ENCODE measurements around the gene BAZ2B.

BAZ2B gene

DNA sequence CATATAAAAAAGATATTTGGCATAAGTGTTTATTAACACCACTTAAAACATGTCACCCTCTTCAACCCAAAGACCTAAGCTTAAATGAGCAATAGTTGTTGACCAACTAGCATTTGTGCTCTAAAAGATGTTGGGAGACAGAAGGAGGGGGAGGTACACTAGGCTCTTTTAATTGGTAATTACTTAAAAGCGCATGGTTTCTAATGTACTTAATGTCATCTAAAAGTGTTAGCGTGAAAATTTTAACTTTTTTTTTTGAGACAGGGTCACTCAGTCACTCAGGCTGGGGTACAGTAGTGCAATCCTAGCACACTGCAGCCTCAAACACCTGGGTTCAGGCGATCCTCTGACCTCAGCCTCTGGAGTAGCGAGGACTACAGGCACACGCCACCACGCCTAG, 335.3 kb downstream of the BAZ2B start:
- H3F3A ChIP-seq (ENCODE audit: insufficient read depth, low read length) = no peaks in the 10 kb centered on the region; the same call in 1 of the 2 replicates
- TF ChIP-seq EZH2 (optimal IDR thresholded peaks at IDR 0.05; ENCODE audit: low read depth, low read length) = no peak
- no peak for TF ChIP-seq EZH2phosphoT487 (IDR thresholded peaks at IDR 0.05; ENCODE audit: low read length)
- H3K36me3 ChIP-seq (replicated peaks; ENCODE audit: insufficient read depth, low read length) = peaks cover 12% of the 10 kb centered on the region; the same call in 1 of the 2 replicates
- H3K79me2 ChIP-seq (ENCODE audit: low read length) = peaks cover 44% of the 10 kb centered on the region
- H3K4me1 ChIP-seq (ENCODE audit: low read length) = peaks cover 11% of the 10 kb centered on the region
- DNase-seq = no peak
- no peaks in the 10 kb centered on the region for H3K27me3 ChIP-seq (replicated peaks; ENCODE audit: insufficient read depth, low read length)
- H3K27ac ChIP-seq (ENCODE audit: low read length) = no peak overlapping the region
- no peak overlapping the region for H3K4me2 ChIP-seq (ENCODE audit: low read depth, low read length)
- H4K20me1 ChIP-seq (ENCODE audit: insufficient read depth, low read length) = no peaks in the 10 kb centered on the region
- H3K9me2 ChIP-seq (replicated peaks; ENCODE audit: insufficient read depth, low read length) = no peaks in the 10 kb centered on the region
- H2AFZ ChIP-seq (ENCODE audit: low read length) = no peak overlapping the region
- no peaks in the 10 kb centered on the region for H3K9me3 ChIP-seq (replicated peaks; ENCODE audit: insufficient read depth, low read length)
- no peak overlapping the region for H3K4me3 ChIP-seq (ENCODE audit: low read length)
- H3K9ac ChIP-seq (ENCODE audit: low read length) = no peak overlapping the region

DNA sequence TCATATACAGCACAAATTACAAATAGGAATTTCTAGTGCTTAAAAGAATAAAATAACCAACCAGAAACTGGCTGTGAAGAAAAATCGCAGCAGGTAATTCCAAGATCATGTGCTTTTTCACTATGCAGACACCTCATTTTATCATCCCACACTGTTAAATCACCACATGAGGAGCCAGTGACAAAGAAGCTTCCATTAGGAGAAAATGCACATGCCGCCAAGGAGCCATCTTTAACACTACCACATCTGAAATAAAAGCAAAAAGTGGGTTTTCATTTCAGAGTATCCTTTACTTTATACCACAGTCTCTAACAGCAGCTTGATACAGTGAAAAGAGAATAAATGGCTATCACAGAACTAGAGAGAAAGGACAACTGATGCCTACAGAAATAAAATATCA, 336.6 kb downstream of the BAZ2B start:
- Histone ChIP-seq H3K36me3 (replicated peaks; ENCODE audit: insufficient read depth, low read length) (peaks cover 12% of the 10 kb centered on the region; the same call in 1 of the 2 replicates), H3K9me2 (replicated peaks; ENCODE audit: insufficient read depth, low read length) (no peaks in the 10 kb centered on the region), H3K27me3 (replicated peaks; ENCODE audit: insufficient read depth, low read length) (no peaks in the 10 kb centered on the region), H4K20me1 (ENCODE audit: insufficient read depth, low read length) (no peaks in the 10 kb centered on the region), H3K9ac (ENCODE audit: low read length) (no peak overlapping the region), H3K9me3 (replicated peaks; ENCODE audit: insufficient read depth, low read length) (no peaks in the 10 kb centered on the region), H3K4me1 (ENCODE audit: low read length) (peaks cover 11% of the 10 kb centered on the region), H3K27ac (ENCODE audit: low read length) (no peak overlapping the region), H3F3A (ENCODE audit: insufficient read depth, low read length) (no peaks in the 10 kb centered on the region), H3K79me2 (ENCODE audit: low read length) (peaks cover 31% of the 10 kb centered on the region), H2AFZ (ENCODE audit: low read length) (no peak overlapping the region), H3K4me2 (ENCODE audit: low read depth, low read length) (no peak overlapping the region), H3K4me3 (ENCODE audit: low read length) (no peak overlapping the region)
- no peak for DNase-seq
- TF ChIP-seq, protein P1, sequence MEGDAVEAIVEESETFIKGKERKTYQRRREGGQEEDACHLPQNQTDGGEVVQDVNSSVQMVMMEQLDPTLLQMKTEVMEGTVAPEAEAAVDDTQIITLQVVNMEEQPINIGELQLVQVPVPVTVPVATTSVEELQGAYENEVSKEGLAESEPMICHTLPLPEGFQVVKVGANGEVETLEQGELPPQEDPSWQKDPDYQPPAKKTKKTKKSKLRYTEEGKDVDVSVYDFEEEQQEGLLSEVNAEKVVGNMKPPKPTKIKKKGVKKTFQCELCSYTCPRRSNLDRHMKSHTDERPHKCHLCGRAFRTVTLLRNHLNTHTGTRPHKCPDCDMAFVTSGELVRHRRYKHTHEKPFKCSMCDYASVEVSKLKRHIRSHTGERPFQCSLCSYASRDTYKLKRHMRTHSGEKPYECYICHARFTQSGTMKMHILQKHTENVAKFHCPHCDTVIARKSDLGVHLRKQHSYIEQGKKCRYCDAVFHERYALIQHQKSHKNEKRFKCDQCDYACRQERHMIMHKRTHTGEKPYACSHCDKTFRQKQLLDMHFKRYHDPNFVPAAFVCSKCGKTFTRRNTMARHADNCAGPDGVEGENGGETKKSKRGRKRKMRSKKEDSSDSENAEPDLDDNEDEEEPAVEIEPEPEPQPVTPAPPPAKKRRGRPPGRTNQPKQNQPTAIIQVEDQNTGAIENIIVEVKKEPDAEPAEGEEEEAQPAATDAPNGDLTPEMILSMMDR (IDR thresholded peaks at IDR 0.05; ENCODE audit: low read length) = no peak
- no peak for TF ChIP-seq EZH2phosphoT487 (IDR thresholded peaks at IDR 0.05; ENCODE audit: low read length)
- TF ChIP-seq EZH2 (optimal IDR thresholded peaks at IDR 0.05; ENCODE audit: low read depth, low read length) = no peak

DNA sequence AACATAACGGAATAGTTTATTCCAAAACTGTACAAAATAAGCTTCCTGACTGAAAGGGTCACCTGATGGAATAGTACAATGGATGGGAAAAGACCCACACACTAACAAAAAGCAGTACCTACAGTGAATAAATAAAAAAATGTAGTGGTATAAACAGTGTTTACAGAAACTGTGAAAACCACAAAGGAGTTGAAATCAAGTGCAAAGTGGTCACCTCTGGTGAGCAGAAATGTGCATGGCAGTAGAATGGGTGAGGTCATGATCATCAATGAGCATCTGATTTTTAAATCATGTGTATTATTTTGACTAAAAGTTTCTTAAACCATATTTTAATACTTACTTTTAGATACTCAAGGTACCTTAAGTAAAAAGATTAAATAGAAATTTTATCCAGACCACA, 341.2 kb downstream of the BAZ2B start:
- Histone ChIP-seq H3K4me3 (ENCODE audit: low read length) (no peak overlapping the region), H3K27me3 (replicated peaks; ENCODE audit: insufficient read depth, low read length) (no peaks in the 10 kb centered on the region), H3K9me3 (replicated peaks; ENCODE audit: insufficient read depth, low read length) (no peaks in the 10 kb centered on the region), H4K20me1 (ENCODE audit: insufficient read depth, low read length) (no peaks in the 10 kb centered on the region), H3K9me2 (replicated peaks; ENCODE audit: insufficient read depth, low read length) (no peaks in the 10 kb centered on the region), H3F3A (ENCODE audit: insufficient read depth, low read length) (no peaks in the 10 kb centered on the region), H3K27ac (ENCODE audit: low read length) (no peak overlapping the region), H3K4me1 (ENCODE audit: low read length) (no peaks in the 10 kb centered on the region), H3K9ac (ENCODE audit: low read length) (no peak overlapping the region), H2AFZ (ENCODE audit: low read length) (no peak overlapping the region), H3K36me3 (replicated peaks; ENCODE audit: insufficient read depth, low read length) (peaks cover 5% of the 10 kb centered on the region; the same call in 1 of the 2 replicates), H3K4me2 (ENCODE audit: low read depth, low read length) (no peak overlapping the region), H3K79me2 (ENCODE audit: low read length) (no peaks in the 10 kb centered on the region)
- TF ChIP-seq EZH2phosphoT487 (IDR thresholded peaks at IDR 0.05; ENCODE audit: low read length) (no peak), EZH2 (optimal IDR thresholded peaks at IDR 0.05; ENCODE audit: low read depth, low read length) (no peak)
- TF ChIP-seq, protein P1 (IDR thresholded peaks at IDR 0.05; ENCODE audit: low read length) = no peak
- DNase-seq = no peak

DNA sequence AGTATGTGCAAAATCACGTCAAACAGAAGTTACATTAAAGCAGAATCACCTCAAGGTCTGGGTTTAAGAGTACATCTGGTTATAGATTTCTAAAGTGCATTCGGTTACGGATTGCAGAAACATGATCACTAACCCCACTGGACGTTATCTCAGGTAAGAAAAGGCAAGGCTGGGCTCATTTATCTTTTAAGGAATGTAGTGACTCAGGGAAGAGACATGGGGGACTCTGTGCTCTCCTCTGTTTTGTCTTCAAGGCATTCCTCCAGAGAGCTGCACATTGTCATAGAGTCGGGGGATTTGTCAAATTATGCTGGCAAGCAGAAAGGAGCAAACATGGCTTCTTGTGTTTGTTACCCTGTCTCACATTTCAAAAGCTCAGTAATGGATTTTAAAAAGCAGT, 344.2 kb downstream of the BAZ2B start:
- H3K4me3 ChIP-seq (ENCODE audit: low read length) = no peak overlapping the region
- H3K36me3 ChIP-seq (replicated peaks; ENCODE audit: insufficient read depth, low read length) = no peaks in the 10 kb centered on the region
- H3K4me2 ChIP-seq (ENCODE audit: low read depth, low read length) = no peak overlapping the region
- no peaks in the 10 kb centered on the region for H3K27me3 ChIP-seq (replicated peaks; ENCODE audit: insufficient read depth, low read length)
- H3F3A ChIP-seq (ENCODE audit: insufficient read depth, low read length) = no peaks in the 10 kb centered on the region
- H2AFZ ChIP-seq (ENCODE audit: low read length) = no peak overlapping the region
- no peaks in the 10 kb centered on the region for H4K20me1 ChIP-seq (ENCODE audit: insufficient read depth, low read length)
- H3K27ac ChIP-seq (ENCODE audit: low read length) = no peak overlapping the region
- no peak overlapping the region for H3K9ac ChIP-seq (ENCODE audit: low read length)
- no peaks in the 10 kb centered on the region for H3K9me3 ChIP-seq (replicated peaks; ENCODE audit: insufficient read depth, low read length)
- no peaks in the 10 kb centered on the region for H3K9me2 ChIP-seq (replicated peaks; ENCODE audit: insufficient read depth, low read length)
- TF ChIP-seq EZH2 (optimal IDR thresholded peaks at IDR 0.05; ENCODE audit: low read depth, low read length) (no peak), EZH2phosphoT487 (IDR thresholded peaks at IDR 0.05; ENCODE audit: low read length) (no peak)
- TF ChIP-seq, protein P1 (IDR thresholded peaks at IDR 0.05; ENCODE audit: low read length) = no peak
- no peaks in the 10 kb centered on the region for H3K4me1 ChIP-seq (ENCODE audit: low read length)
- no peak for DNase-seq
- no peaks in the 10 kb centered on the region for H3K79me2 ChIP-seq (ENCODE audit: low read length)

Measured in MM.1S (cell line).